Measurements from ENCODE around the gene RAB7B.

The RAB7B gene

DNA sequence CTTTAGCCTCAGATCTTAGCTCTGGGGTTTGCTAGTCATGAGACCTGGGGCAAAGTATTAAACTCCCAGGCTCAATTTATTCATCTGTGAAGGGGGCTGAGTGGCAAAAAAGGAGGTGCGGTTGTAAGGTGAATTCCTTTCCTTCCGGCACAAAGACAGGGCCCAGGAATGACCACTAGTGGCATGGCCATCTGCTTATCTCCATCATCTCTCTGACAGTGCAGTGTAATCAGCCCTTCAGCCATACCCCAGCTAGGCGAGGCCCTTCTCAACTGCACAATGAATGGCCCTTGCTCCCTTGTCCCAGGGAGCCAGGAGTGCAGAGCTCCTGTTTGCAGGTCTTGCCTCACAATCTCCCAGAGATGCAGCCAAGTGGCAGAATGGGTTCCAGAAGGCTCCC, 54.3 kb downstream of the RAB7B start:
- DNase-seq (ENCODE audit: low read depth) = no peak

DNA sequence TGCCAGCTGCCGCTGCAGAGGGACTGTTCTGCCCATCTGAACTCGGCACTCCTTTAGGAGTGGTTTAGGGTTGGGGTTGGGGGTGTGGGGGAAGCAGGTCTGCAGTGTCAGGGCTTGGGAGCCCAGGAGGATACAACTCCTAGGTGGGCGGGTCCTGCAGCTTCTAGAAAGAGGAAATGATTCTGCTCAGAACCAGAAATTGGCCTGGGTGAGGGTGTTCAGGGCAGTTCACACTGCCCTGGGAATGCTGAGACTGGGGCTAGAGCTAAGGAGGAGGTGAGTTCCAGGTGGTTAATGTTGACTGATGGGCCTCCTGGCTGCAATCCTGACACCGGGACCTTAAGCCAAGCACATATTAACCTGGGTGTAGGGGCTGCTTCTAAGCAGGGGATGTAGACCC, 55.2 kb downstream of the RAB7B start:
- no peak for DNase-seq (ENCODE audit: low read depth)

DNA sequence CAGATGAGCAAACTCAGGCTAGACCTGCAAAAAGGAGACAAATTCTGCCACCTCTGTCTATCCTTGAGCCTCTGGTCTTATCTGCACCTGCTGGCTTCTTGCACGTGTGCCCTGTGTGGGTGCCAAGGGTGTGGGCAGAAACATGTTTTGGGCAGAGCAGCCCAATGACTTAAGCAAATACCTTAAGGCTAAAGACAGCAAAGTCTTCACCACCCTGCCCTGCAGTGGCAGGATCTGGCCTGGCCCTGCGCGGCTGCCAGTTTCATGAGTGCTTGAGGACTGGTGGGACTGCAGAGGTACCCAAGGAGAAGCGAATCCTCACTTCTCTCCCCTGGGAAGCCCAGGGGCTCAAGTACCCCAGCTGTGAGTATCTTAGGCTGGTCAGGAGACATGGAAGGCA, 56.2 kb downstream of the RAB7B start:
- DNase-seq (ENCODE audit: low read depth) = no peak

DNA sequence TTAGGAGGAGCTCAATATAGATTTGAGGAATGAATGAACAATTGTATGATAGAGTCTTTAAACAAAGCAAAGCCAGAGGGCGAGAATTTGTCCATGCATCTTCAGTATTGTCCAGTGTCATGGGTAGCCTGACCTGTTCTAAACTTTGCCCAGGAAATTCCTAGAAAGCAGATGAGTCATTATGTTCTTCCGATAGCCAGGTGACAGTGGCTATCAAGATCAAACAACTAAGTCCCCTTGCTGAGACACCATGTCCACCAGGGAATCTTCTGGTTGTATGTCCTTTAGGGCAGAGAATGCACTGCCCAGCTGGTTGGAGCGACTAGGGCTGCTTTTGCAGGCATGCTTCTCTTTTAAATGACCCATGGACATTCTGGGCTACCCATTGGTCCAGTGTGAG, 58.1 kb downstream of the RAB7B start:
- DNase-seq (ENCODE audit: low read depth) = no peak

DNA sequence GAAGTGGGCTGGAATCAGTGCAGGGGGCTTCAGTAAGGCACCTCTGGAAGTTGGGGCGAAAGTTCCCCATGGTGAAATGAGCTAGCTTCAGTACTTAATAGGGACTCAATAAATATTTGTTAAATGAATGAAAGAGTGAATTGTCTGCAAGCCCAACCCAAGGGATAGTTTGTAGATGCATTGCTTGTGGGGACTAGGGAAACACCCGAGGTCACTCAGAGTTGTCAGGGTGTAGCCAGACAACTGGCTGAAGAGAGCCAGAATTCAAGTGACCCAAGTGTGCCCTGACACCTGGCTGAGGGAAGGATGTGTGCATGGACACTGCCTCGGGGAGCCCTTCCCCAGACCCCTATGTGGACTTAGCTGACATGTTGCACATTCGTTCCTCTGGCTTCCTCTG, 58.7 kb downstream of the RAB7B start:
- no peak for DNase-seq (ENCODE audit: low read depth)

DNA sequence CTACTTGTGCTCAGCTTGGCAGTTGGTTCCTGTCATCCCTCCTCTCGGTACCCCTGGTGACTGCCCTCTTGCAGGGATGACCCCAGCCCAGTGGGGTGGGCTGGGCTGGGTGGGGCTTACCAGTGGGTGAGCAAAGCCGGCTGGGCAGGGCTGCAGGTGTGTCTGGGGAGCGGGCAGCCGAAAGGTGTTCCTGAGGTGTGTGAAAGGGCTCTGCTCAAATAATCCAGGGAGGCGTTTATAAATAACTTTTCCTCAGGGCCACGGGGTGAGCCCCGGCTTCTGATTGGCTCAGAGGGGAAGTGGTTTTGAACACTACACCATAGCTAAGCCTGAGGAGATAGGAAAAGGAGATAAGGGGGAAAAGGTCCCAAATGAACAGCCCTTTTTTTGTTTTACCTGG, 60.0 kb downstream of the RAB7B start, which contains the start of gene SLC26A9:
SLC26A9 (minus strand) TSS at position 212 of the 400 bp plus-strand sequence. CDS start 7,636 bp downstream, outside the sequence.
- no peak for DNase-seq (ENCODE audit: low read depth)

DNA sequence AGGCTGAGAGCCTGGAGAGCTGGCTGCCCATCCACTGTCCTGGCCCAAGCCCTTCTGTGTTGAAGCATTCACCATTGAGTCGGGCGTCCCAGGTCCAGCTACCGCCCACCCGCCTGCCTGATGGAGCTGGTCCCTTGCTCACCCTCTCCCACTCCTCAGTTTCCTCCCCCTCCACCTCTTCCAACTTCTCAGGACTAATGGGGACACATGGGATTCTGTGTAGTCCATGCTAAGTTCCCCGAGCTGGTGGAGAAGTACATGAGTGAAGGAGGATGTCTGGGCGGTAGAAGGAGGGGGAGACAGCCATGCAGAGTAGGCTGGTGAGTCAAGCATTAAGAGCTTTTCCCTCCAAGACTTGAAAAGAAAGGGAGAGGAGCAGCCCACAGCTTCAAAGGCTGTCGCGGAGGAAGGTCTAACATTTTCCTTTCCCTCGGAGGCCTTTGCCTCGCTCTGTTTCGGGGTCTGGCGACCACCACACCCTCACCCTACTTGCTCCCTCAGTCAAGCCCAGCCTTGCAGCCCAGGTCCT, 60.5 kb downstream of the RAB7B start:
- DNase-seq (ENCODE audit: low read depth) = no peak

DNA sequence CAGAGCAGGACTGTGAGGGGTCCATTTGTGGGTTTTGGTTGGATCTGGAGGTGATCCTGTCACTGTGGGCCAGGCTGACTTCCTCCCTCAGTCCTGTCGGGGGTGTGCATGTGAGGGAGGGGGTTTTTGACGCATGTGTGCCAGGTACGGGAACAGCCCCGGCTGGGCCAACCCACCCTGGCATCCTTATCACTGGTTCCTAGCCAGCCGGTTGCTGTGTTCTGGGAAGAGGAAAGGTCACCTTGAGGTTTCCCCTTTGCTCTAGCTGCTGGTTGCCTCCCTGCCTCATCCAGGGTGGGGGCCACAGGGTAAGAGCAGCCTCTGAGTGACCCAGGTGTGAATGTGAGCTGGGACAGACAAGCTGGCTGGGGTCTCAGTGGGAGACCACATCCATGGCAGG, 62.5 kb downstream of the RAB7B start:
- DNase-seq (ENCODE audit: low read depth) = no peak

DNA sequence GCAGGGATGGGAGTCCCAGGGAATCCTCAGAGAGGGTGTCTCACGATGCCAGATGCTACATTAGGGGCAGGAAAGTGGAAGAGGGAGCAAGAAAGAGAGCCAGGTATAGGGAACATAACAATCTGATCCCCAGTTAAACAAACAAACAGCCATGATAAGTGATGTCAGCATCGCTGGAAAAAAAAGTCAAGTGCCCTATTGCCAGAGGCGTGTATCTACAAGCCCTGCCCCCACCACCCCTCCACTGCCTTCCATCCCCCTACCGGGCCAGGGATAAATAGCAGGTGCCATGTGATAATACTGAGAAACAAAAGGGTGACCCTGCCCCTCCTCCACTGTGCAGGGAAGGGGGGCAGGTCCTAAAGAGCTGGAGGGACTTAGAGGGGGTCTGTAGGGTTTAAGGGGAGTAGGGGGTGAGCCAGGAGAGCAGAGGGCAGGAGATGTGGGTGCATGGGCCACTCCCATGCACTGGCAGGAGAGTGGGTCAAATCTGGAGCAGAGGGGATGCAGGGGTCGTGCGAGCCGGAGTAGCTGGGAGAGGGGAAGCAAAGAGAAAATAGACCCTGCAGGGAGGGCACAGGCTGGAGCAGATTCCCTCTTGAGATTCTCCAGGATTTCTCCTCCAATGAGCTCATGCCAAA, 63.4 kb downstream of the RAB7B start:
- no peak for DNase-seq (ENCODE audit: low read depth)

DNA sequence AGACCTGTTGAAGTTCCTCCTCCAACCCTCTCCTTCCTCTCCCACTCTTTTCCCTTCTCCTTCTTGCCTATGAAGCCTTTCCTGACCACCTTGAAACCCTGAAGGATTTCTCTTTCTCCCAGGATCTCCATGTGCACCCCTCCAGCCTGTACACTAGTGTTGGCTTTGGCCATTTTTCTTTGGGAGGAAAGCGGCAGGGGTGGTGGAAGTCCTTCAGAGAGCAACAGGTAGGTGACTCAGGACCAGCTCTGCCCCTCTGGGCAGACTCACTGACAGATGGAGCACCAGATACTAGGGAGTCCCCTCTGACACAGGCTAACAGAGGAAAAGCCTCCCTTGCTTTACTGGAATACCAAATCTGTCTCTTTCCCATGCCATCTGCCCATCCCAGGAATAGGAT, 64.5 kb downstream of the RAB7B start:
- no peak for DNase-seq (ENCODE audit: low read depth)

DNA sequence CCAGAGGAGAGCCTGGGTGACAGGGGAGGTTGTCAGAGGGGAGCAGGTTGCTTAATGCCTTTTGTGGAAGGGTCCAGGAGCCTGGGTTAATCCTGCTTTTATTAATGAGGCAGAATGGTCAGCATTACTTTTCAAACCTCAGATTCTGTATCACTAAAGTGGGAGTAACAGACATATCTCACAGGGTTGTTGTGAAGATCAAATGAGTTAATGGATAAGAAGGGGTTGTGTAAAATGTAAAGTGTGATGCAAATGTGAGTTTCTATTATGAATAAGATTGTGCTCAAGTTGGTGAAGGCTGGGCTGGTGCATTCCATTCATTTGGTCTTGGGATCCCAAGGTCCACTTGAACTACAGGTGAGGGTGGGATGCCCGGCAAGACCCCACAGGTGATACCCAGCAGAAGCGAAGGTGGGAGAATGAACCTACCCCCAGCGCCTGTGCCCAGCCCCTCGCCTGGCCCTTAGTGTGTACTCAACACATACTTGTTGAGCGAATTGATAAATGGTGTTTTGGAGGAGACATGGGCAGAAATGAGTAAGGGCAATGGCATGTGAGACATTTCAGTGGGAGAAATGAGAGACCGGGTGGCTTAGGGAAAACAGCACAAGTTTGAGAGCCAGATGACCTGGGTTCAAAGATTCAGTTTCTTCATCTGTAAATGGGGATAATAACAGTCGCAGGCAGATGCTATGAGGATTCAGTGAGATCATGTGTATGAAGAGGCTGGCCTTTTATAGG, 66.2 kb downstream of the RAB7B start:
- peak; percentile 69 for DNase-seq (ENCODE audit: low read depth)

DNA sequence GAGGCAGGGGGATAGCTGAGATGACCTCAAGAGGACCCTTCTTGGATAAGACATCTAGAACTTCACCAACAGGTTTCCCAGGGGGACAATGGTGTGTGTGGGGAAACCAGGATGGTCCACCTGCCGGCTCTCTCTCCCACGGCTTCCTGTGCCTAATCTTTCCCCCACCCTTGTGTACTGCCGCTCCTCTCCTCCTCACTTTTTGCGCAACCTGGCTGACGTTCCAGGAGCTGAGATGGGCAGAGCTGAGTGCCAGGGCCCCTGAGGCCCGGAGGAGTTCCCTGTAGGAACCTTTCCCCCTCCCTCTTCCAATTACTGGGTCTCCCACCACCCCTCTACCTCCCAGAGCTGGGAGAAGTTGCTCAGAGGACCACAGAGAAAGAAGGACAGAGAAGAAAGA, 66.9 kb downstream of the RAB7B start:
- no peak for DNase-seq (ENCODE audit: low read depth)

DNA sequence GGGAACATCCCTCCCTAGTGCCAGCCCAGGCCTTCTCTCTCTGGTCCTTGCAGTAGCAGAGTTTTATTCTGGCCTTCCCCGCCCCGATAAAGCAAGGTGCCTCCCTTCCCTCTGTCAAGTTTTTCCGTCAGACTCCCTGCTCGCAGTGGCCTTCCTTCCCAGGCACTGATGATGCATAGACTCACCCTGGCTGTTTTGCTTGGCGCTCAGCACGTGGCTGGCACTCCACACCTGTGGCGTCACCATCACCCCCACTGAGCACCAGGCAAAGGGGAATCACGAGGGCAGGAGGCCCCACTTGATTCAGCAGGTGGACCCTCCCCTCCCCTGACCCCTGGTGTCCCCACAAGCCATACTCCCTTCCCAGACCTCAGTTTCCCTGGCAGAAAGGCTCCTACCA, 67.3 kb downstream of the RAB7B start:
- no peak for DNase-seq (ENCODE audit: low read depth)

DNA sequence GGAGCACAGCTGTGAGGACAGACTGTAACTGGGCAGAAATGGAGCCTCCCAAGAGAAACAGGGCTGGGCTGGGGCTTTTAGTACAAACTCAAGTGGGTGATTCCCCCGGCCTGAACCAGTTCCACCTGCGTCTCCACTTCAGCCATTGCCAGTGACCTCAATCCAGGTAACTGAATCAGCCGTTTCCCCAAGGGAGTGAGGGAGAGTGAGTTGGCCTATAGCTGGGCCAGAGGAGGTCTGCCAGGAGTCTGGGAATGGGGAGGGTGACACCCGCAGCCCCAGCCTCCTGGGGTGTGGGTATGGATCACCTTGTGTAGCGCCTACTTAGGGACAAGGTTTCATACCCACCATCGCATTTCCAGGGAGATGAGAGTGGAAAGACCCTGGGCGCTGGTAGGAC, 68.4 kb downstream of the RAB7B start:
- DNase-seq (ENCODE audit: low read depth) = no peak

DNA sequence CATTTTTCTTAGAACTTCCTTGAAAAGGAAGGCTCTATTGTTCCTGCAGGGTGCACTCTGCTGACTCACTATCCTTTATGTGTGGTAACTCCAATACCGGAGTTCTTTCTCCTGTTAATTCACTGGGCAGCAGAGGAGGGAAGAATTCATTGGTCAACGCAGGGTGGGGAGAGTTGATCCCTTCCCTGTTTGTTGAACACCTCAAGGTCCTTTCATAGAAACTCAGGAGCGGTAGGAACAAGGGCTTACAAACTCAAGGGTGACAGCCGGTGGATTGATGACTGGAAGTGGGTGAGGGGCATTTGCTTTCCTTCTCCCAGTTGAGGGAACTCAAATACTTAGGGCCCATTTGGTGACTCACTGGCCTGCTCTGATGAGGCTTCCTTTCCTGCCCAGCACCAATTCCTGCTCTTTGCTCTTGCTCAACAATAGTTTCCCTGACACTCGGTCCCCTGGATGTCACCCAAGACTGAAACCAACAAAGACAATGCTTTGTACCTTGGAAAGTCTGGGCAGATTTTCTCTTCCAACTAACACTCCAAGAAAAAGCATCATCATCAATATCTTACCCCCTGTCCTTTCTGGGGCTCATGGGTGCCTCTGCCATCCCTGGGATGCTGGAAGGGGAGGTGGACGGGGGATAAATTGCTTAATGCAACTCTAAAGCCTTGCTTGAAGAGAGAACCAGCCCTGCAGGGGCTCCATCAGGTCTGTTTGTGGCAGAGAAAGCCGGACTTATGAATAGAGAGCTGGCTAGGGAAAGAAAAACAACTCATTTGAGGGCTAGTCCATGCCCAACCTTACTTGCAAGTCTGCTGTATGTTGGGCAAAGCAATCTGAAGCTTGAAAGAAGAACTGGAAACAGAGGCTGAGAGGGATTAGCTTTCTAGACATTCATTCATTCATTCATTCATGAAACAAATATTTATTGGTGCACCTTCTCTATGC, 69.2 kb downstream of the RAB7B start:
- peak; percentile 55 for DNase-seq (ENCODE audit: low read depth)

DNA sequence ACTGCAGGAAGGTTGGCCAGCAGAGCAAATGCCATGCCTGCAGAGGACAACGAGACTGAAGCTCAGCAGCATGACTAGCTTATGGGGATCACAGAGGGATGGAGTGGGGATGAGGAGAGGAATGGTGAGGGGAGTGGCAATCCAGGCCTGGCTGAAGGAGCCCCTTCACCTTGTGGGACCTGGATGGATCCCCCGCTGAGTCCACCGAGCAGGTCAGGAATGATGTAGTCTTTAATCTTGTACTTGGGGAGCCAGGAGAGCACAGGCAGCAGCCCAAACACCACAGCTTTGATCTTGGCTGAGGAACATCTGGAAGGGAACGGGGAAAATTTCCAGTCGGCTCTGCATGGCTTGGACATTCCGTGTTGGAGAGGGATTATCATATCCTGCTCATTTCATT, 70.4 kb downstream of the RAB7B start:
- no peak for DNase-seq (ENCODE audit: low read depth)

DNA sequence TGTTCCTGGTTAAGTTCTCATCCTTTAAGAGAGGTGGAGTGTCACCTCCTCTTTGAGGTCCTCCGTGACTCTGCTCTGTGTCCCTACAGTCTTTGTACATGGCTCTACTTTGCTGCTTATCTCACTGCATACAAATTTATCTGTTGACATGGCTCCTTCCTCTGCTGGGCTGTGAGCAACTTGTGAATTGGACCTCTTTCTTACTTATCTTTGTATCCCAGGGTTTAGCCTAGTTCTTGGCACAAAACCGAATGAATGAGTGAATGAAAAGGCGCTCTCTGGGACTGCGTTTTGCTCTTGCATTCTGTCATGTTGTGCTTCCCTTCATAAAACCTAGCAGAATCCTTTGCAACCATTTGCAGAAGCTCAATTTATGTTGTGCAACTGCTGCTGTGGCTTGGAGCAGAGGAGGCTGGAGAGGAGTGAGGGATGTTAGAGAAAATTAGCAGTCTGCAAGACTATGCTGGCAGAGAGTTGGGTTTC, 72.4 kb downstream of the RAB7B start:
- no peak for DNase-seq (ENCODE audit: low read depth)

DNA sequence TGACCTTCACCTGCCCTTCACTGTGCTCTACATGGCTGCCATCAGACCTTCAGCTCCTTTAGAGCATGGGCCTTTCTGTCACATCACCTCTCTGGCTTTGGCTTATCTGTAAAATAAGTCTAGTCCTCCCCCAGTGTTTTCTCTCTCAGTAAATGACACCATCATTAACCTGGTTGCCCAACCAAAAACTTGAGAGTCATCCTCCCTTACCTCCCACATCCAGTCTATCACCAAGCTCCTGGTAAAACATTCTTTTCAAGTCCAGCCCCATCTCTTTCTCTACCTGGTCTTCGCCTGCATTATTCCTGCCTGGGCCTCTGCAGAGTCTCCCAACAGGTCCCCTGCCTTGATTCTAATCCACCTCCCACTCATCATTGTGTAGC, 73.0 kb downstream of the RAB7B start:
- DNase-seq (ENCODE audit: low read depth) = no peak

DNA sequence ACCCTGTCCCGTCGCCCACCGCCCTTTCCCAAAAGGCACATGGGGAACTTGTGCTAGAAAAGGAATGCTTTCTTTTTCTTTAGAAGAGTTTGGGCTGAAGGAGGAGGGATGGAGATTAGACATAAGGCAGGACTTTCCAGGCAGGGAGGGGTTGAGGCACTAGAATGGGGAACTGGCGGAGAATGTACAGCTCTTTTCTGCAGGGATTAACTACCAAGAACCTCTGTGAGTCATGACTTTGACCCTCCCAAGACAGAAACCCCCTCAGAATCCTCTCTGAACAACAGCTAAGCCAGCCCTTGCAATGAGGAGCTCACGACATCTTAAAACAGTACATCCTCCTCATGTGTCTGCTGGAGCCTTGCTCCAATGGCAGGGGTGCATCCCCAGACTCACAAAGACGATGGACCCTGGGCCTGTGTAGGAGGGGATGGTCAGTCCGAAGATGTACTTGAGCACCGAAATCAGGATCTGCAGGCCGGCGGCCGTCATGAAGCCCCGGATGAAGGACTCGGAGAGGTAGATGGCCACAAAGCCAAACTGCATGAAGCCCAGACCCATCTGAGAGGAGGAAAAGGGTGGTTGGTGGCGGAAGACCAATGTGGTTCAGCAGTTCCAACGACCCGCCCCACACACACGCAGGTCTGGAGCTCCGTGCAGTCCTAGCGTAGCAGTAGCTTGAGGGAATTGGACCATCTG, 73.5 kb downstream of the RAB7B start:
- DNase-seq (ENCODE audit: low read depth) = no peak

DNA sequence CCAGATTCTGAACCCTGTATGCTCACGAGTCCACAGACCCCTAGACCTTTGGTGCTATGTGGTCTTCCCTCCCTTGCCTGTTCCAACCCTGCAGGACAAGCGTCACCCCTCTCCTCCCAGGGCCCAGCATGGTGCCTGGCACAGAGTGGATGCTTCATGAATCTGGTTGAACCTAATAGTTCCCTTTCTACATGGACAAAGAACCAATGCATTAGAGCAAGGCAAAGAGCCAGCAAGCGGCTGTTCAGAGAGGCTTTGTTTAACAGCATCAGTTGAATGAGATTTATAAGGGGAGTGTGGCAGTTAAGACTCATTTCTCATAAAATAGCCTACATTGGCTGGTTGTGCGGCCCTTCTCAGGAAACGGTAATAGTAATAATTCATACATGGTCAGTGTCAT, 74.9 kb downstream of the RAB7B start:
- DNase-seq (ENCODE audit: low read depth) = no peak

DNA sequence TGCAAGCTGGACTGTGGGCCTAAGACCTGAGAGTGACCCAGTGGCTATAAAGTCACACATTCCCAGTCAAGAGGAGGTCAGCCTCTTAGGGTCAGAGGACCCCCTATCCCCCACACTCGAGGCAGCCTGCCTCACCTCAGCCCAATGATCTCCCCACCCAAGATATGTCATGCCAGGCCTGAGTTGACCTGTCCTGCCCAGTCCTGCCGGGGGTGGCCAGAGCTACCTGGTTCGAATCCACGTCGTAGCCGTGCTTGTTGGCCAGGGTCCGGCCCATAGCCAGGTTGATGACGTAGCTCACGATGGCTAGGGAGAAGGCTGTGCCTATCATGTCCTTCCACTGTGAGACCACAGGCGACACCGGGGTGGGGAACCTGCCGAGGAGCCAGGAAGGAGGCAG, 75.5 kb downstream of the RAB7B start:
- no peak for DNase-seq (ENCODE audit: low read depth)

DNA sequence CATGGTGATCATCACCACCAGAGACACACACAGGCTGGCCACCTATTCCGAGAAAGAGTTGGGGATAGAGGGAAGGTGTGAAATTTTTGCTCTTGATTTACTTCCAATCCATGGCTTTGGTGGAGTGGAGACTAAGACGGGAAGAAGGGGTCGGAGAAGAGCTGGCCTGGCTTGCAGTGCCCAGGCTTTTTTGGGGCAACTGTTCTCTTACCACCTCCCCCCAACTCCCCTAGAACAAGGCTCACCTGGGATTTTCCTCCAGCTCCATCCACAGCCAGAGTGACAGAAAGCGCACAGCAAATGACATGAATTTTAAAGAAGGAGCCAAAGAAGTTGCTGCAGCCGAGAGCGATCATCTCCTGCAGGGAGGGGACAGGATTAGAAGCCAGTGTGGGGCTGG, 75.9 kb downstream of the RAB7B start:
- no peak for DNase-seq (ENCODE audit: low read depth)

Data from HS-5 (cell line).